DMS79 (cell line): ENCODE measurements around the gene RHBDD2.

Source experiments
- DNase-seq: peaks from one replicate; lab custom pipeline; 2025; lab: John Stamatoyannopoulos, UW

RHBDD2 gene

GRCh38 chr7:75920431-75921161, 41.8 kb downstream of the RHBDD2 start:
- no peak for DNase-seq

DNA sequence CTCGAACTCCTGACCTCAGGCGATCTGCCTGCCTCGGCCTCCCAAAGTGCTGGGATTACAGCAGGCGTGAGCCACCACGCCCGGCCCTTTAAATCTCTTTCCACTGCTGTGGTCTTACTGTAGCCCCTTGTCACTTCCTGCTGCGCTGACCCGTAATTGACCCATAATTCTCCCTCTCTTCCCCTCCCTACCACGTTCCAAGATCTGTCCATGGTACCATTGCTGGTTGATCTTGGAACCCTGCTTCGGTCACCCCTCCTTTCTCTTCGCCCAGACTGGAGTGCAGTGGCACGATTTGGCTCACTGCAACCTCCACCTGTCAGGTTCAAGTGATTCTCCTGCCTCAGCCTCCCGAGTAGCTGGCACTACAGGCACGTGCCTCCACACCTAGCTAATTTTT, 42.6 kb downstream of the RHBDD2 start:
- DNase-seq: no peak

DNA sequence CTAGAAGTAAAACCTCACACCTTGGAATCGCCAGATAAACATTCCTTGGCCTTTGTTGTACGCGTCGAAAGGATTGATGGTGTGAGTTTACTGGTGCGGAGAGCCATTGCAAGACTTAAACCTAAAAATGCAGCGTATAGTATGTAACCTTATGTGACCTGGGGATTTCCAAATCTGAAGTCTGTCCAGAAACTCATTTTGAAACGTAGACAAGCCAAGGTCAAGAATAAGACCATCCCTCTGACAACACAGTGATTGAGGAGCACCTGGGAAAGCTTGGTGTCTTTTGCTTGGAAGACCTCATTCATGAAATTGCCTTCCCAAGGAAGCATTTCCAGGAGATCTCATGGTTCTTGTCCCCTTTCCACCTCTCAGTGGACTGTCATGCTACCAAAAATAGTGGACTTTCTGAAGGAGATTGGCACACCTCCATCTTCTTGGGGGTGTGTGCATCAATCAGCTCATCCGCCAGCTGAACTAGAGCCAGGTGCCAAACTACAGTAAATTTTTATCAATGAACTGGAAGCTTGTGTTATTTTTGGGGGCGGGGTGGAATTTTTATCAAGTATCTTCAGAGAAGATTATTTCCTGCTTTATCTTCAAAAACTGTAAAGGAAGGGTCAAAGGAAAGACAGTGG, 44.3 kb downstream of the RHBDD2 start:
- DNase-seq: no peak

GRCh38 chr7:75924256-75924655, 45.4 kb downstream of the RHBDD2 start:
- no peak for DNase-seq

GRCh38 chr7:75924889-75925288, 46.1 kb downstream of the RHBDD2 start:
- no peak for DNase-seq

DNA sequence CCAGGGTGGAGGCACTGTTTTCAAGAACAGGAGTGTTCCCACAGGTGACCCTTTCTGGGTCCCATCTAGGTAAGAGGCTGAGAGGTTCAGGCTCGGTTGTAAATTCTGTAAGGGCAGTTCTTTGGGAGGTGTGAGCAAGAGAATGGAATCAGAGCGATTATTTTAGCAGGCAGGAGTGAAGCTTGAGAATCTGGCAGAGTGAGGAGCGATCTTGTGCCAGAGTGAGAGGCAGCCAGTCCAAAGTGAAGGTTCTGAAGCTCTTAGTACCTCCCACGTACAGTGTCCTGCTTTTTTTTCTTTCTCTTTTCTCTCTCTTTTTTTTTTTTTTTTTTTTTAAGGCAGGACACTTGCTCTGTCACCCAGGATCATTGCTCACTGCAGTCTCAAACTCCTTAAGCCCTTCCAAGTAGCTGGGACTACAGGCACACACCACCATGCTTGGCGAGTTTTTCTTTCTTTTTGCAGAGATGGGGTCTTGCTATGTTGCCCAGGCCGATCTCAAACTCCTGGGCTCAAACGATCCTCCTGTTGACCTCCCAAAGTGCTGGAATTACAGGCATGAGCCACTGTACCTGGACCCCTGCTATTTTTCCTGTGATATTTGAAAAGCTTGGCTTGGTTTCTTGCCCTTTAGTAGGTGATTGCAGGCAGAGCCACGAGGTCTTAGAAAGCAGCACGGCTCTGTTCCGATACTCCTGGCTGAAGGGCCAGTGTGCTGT, 47.0 kb downstream of the RHBDD2 start:
- DNase-seq: no peak

GRCh38 chr7:75928568-75928914, 49.7 kb downstream of the RHBDD2 start:
- no peak for DNase-seq

DNA sequence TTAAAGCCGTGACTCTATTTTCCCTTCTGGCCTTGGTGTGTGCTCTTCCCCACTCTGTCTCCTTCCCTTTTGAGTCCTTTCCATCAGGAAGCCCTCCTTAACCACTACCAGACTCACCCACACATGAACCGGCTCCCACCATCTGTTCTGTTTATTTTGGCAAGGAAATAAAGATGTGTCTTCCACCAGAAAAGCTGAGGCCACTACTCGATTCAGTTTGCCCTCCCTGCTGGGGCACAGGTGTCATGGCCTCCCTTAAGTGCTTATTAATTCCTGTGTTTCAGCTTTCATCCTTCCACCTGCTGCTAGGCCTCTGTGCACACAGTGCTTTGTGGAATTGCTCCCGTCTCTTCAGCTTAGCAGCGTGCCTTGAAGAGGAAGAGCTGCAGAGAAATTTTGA, 52.8 kb downstream of the RHBDD2 start:
- DNase-seq: peak; percentile 93

GRCh38 chr7:75937958-75938786, 59.3 kb downstream of the RHBDD2 start:
- no peak for DNase-seq
